GM19035 (cell line): ENCODE data around the gene PHC1.
A peak's percentile ranks its signal among the peaks of the same experiment; 100 is the strongest.
"Not testable (repeated sequence)": the region's sequence is repeated elsewhere in the genome, so short reads cannot be mapped to it uniquely, and the experiment has no call there.

Source experiments
- ATAC-seq: cut with Tn5 transposase; IDR thresholded peaks from one replicate; pipeline ENCODE4 v1.9.1; 2021; ENCODE audit not compliant: unreplicated experiment

The PHC1 gene

DNA sequence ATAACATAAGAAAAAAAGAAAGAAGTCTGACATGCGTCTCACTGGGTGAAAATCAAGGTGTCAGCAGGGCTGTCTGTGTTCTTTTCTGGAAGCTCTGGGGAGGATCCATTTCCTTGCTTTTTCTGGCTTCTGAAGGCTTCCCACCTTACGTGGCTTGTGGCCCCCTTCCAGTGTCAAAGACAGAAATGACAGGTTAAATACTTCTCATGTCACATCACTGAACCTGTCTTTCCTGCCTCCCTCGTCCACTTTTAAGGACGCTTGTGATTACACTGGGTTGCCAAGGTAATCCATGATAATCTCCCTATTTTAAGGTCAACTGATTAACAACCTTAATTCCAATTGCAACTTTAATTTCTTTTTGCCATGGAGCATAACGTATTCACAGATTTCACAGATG lies 4.6 kb upstream of the PHC1 start:
- ATAC-seq = no peak

DNA sequence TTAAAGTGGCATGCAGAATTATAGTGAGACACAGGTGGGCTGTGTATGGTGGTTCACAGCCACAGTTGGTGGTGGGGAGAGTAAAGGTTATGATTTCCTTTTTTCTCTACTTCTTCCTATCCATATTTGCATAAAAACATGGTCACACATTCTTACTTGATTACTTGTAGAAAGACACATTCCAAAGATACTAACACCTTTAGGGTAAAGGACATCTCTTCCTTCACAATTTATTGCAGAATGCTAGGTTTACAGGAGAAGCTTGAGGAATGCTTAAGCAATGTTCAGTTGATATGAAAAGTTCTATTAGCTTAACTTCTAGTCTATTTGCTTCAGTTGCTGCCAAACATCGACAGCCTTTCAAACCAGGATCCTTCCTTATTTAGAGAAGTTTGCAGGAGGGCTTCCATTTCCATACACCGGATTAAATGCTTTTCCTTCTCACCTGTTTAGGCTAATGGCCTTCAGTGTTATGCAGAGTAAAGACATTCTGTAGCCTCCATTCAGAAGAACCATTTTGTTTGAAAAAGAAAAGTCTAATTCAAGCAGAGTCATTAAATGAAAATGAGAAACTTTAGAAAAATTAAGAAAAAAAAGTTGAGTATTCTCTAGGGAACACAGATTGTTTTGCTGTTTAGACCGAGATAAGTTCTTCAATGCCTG lies 2.6 kb upstream of the PHC1 start:
- ATAC-seq = no peak

DNA sequence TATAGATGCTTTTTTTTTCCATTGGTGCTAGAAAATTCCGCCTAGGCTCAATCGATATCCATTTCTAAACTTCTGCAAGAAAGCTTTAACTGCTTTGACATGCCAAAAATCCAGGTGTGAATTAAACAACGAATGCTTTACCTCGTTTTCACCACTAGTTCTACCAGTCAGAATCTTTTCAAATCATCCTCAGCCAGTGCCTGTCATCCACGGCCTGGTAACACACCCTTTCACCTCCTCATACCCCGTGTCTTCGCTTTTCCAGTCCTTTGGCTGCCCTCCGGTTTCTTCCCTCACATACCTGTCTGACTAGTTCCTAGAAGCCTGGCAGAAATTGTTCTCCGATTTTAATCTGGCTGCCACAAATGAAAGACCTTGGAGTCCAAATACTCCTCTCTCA lies 1.4 kb upstream of the PHC1 start:
- no peak for ATAC-seq

DNA sequence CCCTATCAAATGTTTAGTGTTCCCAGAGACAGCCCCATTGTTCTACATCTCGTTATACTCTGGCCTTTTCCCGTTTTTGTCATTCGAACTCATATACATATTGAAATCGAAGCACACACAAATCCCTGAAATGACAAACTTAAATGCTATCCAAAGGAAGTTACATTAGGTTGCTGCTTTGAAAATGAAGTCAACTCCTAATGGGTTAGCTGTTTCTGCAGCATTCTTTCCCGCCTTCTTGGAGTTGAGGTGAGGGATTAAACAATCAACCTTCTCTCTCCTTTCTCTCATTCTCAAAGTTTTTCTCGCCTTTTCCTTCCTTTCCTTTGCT lies 642 bp upstream of the PHC1 start:
- no peak for ATAC-seq

DNA sequence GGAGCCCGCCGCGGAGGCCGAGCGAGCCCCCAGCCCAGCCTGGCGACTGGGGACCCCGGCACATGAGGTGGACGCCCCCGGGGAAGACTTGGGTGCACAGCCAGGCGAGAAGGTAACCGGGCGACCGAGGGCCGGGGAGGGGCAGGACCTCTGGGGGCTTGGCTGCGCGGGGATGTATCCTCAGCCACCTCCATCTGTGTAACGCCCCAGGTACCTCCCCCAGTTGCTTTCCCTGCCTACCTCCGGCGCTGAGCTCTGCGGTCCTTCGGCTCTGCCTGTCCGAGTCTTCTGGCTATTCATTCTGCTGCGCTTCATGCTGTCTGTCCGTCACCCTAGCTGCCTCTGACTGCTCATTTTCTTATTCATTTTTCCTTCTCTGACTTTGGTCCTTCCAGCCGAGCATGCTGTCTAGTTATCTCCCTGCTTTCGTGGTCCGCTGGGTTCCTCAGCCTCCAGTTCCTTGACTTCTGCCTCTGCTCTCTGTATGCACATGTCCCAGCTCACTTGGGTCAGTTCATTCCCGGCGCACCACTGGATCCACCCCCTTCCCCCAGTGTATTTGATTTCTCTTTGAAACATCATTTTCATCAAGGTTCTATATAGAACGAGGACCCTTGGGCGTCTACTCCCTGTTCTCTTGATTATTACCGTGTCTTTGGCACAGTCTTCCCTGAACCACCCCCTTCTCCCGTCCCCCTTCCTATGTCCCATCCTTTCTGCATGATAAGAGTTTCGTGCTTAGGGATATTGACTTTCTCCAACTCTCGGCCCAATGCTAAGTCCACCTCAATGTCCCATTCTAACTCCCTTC lies 612 bp downstream of the PHC1 start:
- peak; percentile 77 for ATAC-seq

GRCh38 chr12:8916154-8916553 lies 1.8 kb downstream of the PHC1 start:
- no peak for ATAC-seq

DNA sequence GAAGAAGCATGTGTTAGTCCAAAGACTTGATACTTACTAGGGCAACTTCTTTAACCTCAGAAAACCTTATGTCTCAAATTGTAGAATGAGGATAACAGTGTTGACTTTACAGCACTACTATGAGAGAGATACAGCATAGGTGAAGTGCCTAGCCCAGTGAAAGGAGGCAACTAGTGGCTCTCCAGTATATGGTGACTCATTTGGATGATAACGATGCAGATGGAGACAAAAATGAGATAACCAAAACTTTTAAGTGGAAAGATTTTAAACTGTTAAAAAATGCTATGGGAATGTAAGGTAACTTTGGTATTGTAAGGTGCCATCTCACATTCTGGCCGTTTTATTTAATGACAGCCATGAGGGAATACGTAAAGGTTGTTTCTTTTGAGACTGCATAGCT lies 2.7 kb downstream of the PHC1 start:
- ATAC-seq = no peak

DNA sequence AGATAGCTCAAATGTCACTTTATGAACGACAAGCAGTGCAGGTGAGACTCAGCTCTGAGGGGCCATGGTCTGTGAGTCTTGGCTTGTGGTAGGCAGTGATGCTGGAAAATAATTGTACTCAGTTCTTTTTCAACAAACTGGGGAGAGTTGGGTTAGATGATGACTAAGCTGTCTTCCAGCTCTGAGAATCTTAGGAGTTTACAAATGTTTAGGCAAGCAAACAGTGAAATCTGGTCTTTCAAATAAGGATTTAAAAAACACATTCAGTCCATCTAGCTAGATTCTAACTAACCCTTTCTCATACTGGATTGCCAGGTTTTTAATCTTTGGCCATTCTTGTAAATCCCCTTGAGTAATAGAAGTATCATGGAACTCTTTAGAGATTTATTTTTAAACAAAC lies 3.4 kb downstream of the PHC1 start:
- no peak for ATAC-seq

GRCh38 chr12:8919643-8920042 lies 5.3 kb downstream of the PHC1 start:
- ATAC-seq = not testable (repeated sequence)

DNA sequence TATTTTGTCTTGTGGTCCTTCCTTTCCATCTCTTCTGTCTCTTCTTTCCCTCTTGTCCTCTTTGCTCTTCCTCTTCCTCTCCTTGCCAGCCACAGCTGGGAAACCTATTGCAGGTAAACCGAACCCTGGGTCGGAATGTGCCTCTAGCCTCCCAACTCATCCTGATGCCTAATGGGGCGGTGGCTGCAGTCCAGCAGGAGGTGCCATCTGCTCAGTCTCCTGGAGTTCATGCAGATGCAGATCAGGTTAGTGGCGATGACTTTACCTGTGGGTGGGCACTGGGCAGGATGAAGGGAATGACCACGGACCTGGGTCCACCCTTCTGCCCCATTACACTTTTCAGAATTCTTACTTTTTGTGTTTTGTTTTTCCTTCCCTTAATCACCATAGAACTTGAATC lies 8.2 kb downstream of the PHC1 start:
- ATAC-seq = no peak

- not testable (repeated sequence) for ATAC-seq
Measured at GRCh38 chr12:8930655-8931323, 16.5 kb downstream of the PHC1 start.

DNA sequence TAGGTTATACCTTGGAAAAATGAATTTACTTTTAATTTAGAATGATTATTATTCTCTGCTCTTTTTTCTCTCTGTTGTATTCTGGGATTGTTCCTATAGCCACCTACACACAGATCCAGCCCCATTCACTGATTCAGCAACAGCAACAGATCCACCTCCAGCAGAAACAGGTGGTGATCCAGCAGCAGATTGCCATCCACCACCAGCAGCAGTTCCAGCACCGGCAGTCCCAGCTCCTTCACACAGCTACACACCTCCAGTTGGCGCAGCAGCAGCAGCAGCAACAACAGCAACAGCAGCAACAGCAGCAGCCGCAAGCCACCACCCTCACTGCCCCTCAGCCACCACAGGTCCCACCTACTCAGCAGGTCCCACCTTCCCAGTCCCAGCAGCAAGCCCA lies 18.2 kb downstream of the PHC1 start:
- not testable (repeated sequence) for ATAC-seq

- not testable (repeated sequence) for ATAC-seq
Measured at GRCh38 chr12:8934080-8934479, 19.8 kb downstream of the PHC1 start.

DNA sequence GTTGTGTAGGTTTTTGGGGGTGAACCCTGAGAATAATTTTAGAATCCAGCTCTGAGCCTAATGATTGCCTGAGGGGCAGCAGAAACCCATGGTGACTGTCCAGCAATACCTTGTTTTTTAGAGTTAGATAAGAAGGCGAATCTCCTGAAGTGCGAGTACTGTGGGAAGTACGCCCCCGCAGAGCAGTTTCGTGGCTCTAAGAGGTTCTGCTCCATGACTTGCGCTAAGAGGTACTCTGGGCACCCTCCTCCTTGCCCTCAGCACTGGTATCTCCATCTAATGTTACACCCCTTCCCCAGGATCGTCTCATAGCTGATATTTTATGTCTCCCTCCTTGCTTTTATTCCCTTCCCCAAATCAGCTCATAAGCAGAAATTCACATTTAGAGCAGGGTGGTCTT lies 22.4 kb downstream of the PHC1 start:
- no peak for ATAC-seq

GRCh38 chr12:8937842-8938442 lies 23.6 kb downstream of the PHC1 start:
- not testable (repeated sequence) for ATAC-seq

GRCh38 chr12:8941691-8942478 lies 27.6 kb downstream of the PHC1 start:
- no peak for ATAC-seq

GRCh38 chr12:8943565-8944186 lies 29.4 kb downstream of the PHC1 start:
- ATAC-seq = no peak

GRCh38 chr12:8946733-8947132 lies 32.4 kb downstream of the PHC1 start:
- ATAC-seq = no peak

- no peak for ATAC-seq
Measured at GRCh38 chr12:8947737-8948136, 33.4 kb downstream of the PHC1 start.

- no peak for ATAC-seq
Measured at GRCh38 chr12:8948701-8949341, 34.5 kb downstream of the PHC1 start.
